ENCODE results near the gene HS6ST1.

Gene HS6ST1

GRCh38 chr2:128291844-128292598 lies 26.6 kb downstream of the HS6ST1 start:
- Histone ChIP-seq H3F3A (ENCODE audit: insufficient read depth, low read length) (no peaks in the 10 kb centered on the region; the same call in 1 of the 2 replicates), H4K20me1 (ENCODE audit: insufficient read depth, low read length) (no peaks in the 10 kb centered on the region), H2AFZ (ENCODE audit: low read length) (no peak overlapping the region), H3K27me3 (ENCODE audit: insufficient read depth, low read length) (no peaks in the 10 kb centered on the region), H3K27ac (ENCODE audit: low read depth, low read length, poor library complexity, severe bottlenecking) (no peak overlapping the region), H3K4me2 (ENCODE audit: low read length) (no peak overlapping the region), H3K36me3 (ENCODE audit: insufficient read depth, low read length) (no peaks in the 10 kb centered on the region; the same call in 1 of the 2 replicates), H3K9ac (ENCODE audit: low read length) (no peak overlapping the region), H3K4me3 (ENCODE audit: low read depth, low read length, poor library complexity, severe bottlenecking) (no peak overlapping the region), H3K9me2 (ENCODE audit: low read depth, low read length) (no peaks in the 10 kb centered on the region), H3K4me1 (ENCODE audit: insufficient read depth, low read length, severe bottlenecking) (no peaks in the 10 kb centered on the region), H3K9me3 (ENCODE audit: low read length) (0 out of 2 replicates have a peak, but pooled peaks cover under 1% of the 10 kb centered on the region), H3K79me2 (ENCODE audit: insufficient read depth, low read length) (no peaks in the 10 kb centered on the region)
- no peak for TF ChIP-seq EZH2 (IDR thresholded peaks at IDR 0.05; ENCODE audit: borderline replicate concordance, low read length)
- TF ChIP-seq, protein P1, sequence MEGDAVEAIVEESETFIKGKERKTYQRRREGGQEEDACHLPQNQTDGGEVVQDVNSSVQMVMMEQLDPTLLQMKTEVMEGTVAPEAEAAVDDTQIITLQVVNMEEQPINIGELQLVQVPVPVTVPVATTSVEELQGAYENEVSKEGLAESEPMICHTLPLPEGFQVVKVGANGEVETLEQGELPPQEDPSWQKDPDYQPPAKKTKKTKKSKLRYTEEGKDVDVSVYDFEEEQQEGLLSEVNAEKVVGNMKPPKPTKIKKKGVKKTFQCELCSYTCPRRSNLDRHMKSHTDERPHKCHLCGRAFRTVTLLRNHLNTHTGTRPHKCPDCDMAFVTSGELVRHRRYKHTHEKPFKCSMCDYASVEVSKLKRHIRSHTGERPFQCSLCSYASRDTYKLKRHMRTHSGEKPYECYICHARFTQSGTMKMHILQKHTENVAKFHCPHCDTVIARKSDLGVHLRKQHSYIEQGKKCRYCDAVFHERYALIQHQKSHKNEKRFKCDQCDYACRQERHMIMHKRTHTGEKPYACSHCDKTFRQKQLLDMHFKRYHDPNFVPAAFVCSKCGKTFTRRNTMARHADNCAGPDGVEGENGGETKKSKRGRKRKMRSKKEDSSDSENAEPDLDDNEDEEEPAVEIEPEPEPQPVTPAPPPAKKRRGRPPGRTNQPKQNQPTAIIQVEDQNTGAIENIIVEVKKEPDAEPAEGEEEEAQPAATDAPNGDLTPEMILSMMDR (IDR thresholded peaks at IDR 0.05; ENCODE audit: low read length): no peak

DNA sequence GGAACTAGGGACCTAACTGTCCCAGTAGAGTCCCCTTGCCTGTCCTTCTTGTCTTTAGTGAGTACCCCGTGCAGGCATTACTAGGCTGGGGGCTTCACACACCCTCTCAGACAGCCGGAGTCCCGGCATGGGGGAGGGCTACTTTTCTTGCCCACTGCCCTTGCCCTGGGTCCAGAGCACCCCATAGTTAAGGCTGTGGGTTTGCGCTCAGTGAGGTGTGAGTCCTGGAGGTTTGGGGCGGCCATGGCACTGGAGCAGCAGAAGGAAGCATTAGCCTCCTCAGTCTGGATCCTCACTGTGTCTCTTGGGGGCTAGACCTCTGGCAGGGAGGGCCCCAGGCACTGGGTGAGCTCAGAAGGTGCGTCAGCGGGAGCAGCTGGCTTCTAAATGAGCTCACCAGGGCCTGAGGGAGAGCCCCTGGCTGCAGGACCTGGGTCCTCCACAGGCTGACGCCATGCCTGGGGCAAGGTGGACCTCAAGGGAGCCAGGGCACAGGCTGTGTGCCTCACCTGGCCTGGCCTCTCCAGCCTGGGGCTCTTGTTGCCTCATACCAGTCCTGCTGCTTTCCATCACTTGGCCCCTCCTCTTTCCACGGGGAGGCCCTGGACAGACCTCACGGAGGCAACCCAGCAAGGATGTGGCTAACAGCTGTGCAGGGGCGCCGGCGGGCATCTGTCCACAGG lies 27.4 kb downstream of the HS6ST1 start:
- Histone ChIP-seq H3K27ac (ENCODE audit: low read depth, low read length, poor library complexity, severe bottlenecking) (no peak overlapping the region), H3K9ac (ENCODE audit: low read length) (no peak overlapping the region), H3F3A (ENCODE audit: insufficient read depth, low read length) (no peaks in the 10 kb centered on the region; the same call in 1 of the 2 replicates), H3K4me2 (ENCODE audit: low read length) (no peak overlapping the region), H3K4me1 (ENCODE audit: insufficient read depth, low read length, severe bottlenecking) (no peaks in the 10 kb centered on the region), H3K9me2 (ENCODE audit: low read depth, low read length) (no peaks in the 10 kb centered on the region), H3K27me3 (ENCODE audit: insufficient read depth, low read length) (no peaks in the 10 kb centered on the region), H3K36me3 (ENCODE audit: insufficient read depth, low read length) (no peaks in the 10 kb centered on the region), H3K79me2 (ENCODE audit: insufficient read depth, low read length) (no peaks in the 10 kb centered on the region), H4K20me1 (ENCODE audit: insufficient read depth, low read length) (no peaks in the 10 kb centered on the region), H3K9me3 (ENCODE audit: low read length) (no peaks in the 10 kb centered on the region), H2AFZ (ENCODE audit: low read length) (no peak overlapping the region), H3K4me3 (ENCODE audit: low read depth, low read length, poor library complexity, severe bottlenecking) (no peak overlapping the region)
- TF ChIP-seq, protein P1 (IDR thresholded peaks at IDR 0.05; ENCODE audit: low read length): no peak
- TF ChIP-seq EZH2 (IDR thresholded peaks at IDR 0.05; ENCODE audit: borderline replicate concordance, low read length): no peak

DNA sequence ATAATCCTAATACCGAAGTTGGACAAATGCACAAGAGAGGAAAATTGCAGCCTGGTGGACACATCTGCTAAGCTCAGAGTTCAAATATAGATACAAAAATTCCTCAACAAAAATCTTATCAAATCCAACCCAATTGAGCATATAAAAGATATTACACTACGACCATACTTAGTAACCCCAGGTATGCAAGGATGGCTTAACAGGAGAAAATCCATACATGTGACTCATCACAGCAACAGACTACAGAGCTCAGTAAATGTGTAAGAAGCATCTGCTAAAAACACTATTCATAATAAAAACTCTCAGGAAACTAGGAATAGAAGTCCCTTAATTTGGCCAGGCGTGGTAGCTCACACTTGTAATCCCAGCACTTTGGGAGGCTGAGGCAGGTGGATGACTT lies 28.3 kb downstream of the HS6ST1 start:
- Histone ChIP-seq H3K9me3 (ENCODE audit: low read length) (no peaks in the 10 kb centered on the region), H3K36me3 (ENCODE audit: insufficient read depth, low read length) (no peaks in the 10 kb centered on the region), H3F3A (ENCODE audit: insufficient read depth, low read length) (no peaks in the 10 kb centered on the region), H3K9me2 (ENCODE audit: low read depth, low read length) (no peaks in the 10 kb centered on the region), H2AFZ (ENCODE audit: low read length) (no peak overlapping the region), H3K4me3 (ENCODE audit: low read depth, low read length, poor library complexity, severe bottlenecking) (no peak overlapping the region), H3K27ac (ENCODE audit: low read depth, low read length, poor library complexity, severe bottlenecking) (no peak overlapping the region), H4K20me1 (ENCODE audit: insufficient read depth, low read length) (no peaks in the 10 kb centered on the region), H3K79me2 (ENCODE audit: insufficient read depth, low read length) (no peaks in the 10 kb centered on the region), H3K4me2 (ENCODE audit: low read length) (no peak overlapping the region), H3K27me3 (ENCODE audit: insufficient read depth, low read length) (no peaks in the 10 kb centered on the region), H3K9ac (ENCODE audit: low read length) (no peak overlapping the region), H3K4me1 (ENCODE audit: insufficient read depth, low read length, severe bottlenecking) (no peaks in the 10 kb centered on the region)
- TF ChIP-seq, protein P1 (IDR thresholded peaks at IDR 0.05; ENCODE audit: low read length): no peak
- TF ChIP-seq EZH2 (IDR thresholded peaks at IDR 0.05; ENCODE audit: borderline replicate concordance, low read length): no peak

All from OCI-LY1 (cell line).